ENCODE measurements around the gene FBXL7.

DNA sequence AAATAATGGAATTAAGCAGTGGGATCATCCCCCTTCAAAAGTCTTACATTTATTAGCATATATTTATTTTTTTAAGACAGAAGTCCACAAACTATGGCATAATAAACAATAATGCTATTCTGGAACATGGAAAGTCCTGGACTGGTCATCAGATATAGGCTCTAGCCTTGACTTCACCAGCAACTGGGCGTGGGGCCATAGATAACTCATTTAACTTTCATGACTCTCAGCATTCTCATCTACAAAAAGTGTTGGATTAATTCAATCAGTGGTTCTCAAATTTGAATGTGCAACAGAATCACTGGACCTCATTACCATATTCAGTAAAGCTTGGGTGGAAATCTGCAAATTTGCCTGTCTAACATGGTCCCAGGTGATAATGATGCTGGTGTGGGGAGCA, 253.8 kb downstream of the FBXL7 start:
- TF ChIP-seq TAF1 (IDR thresholded peaks at IDR 0.05; ENCODE audit: low read depth) (no peak), FOXM1 (IDR thresholded peaks at IDR 0.05; ENCODE audit: borderline replicate concordance, low read depth) (no peak), RAD21 (IDR thresholded peaks at IDR 0.05; ENCODE audit: low read depth) (no peak), TEAD4 (IDR thresholded peaks at IDR 0.05) (no peak), ZBTB7A (IDR thresholded peaks at IDR 0.05; ENCODE audit: low read depth) (no peak), EP300 (IDR thresholded peaks at IDR 0.05; ENCODE audit: borderline replicate concordance) (no peak), EGR1 (IDR thresholded peaks at IDR 0.05) (no peak), TCF12 (IDR thresholded peaks at IDR 0.05; ENCODE audit: low read depth) (no peak), YY1 (IDR thresholded peaks at IDR 0.05; ENCODE audit: low read depth) (no peak)
- TF ChIP-seq, protein P1, sequence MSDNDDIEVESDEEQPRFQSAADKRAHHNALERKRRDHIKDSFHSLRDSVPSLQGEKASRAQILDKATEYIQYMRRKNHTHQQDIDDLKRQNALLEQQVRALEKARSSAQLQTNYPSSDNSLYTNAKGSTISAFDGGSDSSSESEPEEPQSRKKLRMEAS (IDR thresholded peaks at IDR 0.05) = no peak
- TF ChIP-seq, protein P2, sequence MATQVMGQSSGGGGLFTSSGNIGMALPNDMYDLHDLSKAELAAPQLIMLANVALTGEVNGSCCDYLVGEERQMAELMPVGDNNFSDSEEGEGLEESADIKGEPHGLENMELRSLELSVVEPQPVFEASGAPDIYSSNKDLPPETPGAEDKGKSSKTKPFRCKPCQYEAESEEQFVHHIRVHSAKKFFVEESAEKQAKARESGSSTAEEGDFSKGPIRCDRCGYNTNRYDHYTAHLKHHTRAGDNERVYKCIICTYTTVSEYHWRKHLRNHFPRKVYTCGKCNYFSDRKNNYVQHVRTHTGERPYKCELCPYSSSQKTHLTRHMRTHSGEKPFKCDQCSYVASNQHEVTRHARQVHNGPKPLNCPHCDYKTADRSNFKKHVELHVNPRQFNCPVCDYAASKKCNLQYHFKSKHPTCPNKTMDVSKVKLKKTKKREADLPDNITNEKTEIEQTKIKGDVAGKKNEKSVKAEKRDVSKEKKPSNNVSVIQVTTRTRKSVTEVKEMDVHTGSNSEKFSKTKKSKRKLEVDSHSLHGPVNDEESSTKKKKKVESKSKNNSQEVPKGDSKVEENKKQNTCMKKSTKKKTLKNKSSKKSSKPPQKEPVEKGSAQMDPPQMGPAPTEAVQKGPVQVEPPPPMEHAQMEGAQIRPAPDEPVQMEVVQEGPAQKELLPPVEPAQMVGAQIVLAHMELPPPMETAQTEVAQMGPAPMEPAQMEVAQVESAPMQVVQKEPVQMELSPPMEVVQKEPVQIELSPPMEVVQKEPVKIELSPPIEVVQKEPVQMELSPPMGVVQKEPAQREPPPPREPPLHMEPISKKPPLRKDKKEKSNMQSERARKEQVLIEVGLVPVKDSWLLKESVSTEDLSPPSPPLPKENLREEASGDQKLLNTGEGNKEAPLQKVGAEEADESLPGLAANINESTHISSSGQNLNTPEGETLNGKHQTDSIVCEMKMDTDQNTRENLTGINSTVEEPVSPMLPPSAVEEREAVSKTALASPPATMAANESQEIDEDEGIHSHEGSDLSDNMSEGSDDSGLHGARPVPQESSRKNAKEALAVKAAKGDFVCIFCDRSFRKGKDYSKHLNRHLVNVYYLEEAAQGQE (IDR thresholded peaks at IDR 0.05; ENCODE audit: low read depth) = no peak

Measured in Ishikawa (cell line).